Mesodermal cell (in vitro differentiated cells): ENCODE results near the gene MSI2.

Experiments used
- H3K27ac ChIP-seq: 2 replicates; pipeline ENCODE4 v1.7.0; 2013; ENCODE audit warnings: mild to moderate bottlenecking, low read depth, low read length, moderate library complexity; ENCODE audit not compliant: severe bottlenecking
- H3K36me3 ChIP-seq: 2 replicates; pipeline ENCODE4 v1.7.1; 2013; ENCODE audit warnings: mild to moderate bottlenecking, low read length, moderate library complexity; ENCODE audit not compliant: control insufficient read depth, insufficient read depth
- H3K4me1 ChIP-seq: one replicate; pipeline ENCODE4 v1.7.1; 2013; ENCODE audit warnings: mild to moderate bottlenecking, low read length; ENCODE audit not compliant: insufficient read depth, control insufficient read depth, poor library complexity, severe bottlenecking
- H3K4me3 ChIP-seq: 2 replicates; pipeline ENCODE4 v1.7.0; 2013; ENCODE audit warnings: low read length, control low read depth, mild to moderate bottlenecking; ENCODE audit not compliant: insufficient read depth, poor library complexity, severe bottlenecking; ENCODE audit errors: extremely low read depth
- H3K9me3 ChIP-seq: 2 replicates; pipeline ENCODE4 v1.7.1; 2013; ENCODE audit warnings: mild to moderate bottlenecking, low read length, moderate library complexity; ENCODE audit not compliant: control insufficient read depth
- WGBS, 2 experiments: methylation state at CpG; one replicate each; pipeline ENCODE4 v1.1.5; 2013; ENCODE audit warnings: missing lambda C conversion rate in 2 of 2; ENCODE audit not compliant: insufficient coverage in 2 of 2; 5-methylcytosine and 5-hydroxymethylcytosine counted together

MSI2 gene

GRCh38 chr17:57557834-57558681 is 301.7 kb downstream of the MSI2 start:
- 73 to 82% methylated on average over 16 of the region's 22 CpGs for WGBS, 2 experiments
- H3K36me3 ChIP-seq: peaks cover 44% of the 10 kb centered on the region
- H3K9me3 ChIP-seq: no peaks in the 10 kb centered on the region
- peaks cover 52% of the 10 kb centered on the region for H3K4me1 ChIP-seq
- no peak overlapping the region for H3K4me3 ChIP-seq
- H3K27ac ChIP-seq: peak overlapping the region; percentile 41

GRCh38 chr17:57559226-57559625 is 302.9 kb downstream of the MSI2 start:
- whole genome bisulfite sequencing, 2 experiments: 85% methylated on average over 4 of the region's 7 CpGs; no CpG with 5 or more reads in 1 of the 2 experiments
- Histone ChIP-seq H3K4me1 (peaks cover 40% of the 10 kb centered on the region), H3K9me3 (no peaks in the 10 kb centered on the region), H3K27ac (no peak overlapping the region), H3K4me3 (no peak overlapping the region), H3K36me3 (peaks cover 44% of the 10 kb centered on the region)

- Histone ChIP-seq H3K27ac (no peak overlapping the region), H3K4me1 (peaks cover 35% of the 10 kb centered on the region), H3K4me3 (no peak overlapping the region), H3K9me3 (no peaks in the 10 kb centered on the region), H3K36me3 (peaks cover 44% of the 10 kb centered on the region)
- 95 to 99% methylated on average over 10 to 11 of the region's 14 CpGs for WGBS, 2 experiments
These were observed 303.5 kb downstream of the MSI2 start for GRCh38 chr17:57559634-57560318.

- 97% methylated on average over 3 of the region's 4 CpGs; no CpG with 5 or more reads in 1 of the 2 experiments for WGBS, 2 experiments
These were observed 304.0 kb downstream of the MSI2 start for GRCh38 chr17:57560319-57560705.

GRCh38 chr17:57561072-57561861 is 304.9 kb downstream of the MSI2 start:
- Histone ChIP-seq H3K27ac (no peak overlapping the region), H3K36me3 (peaks cover 59% of the 10 kb centered on the region), H3K4me3 (no peak overlapping the region), H3K4me1 (peaks cover 24% of the 10 kb centered on the region), H3K9me3 (no peaks in the 10 kb centered on the region)
- 87 to 98% methylated on average over 8 of the region's 12 CpGs for WGBS, 2 experiments

More at GRCh38 chr17:57560319-57560705, 304.0 kb downstream of the MSI2 start:
- no peak overlapping the region for H3K4me3 ChIP-seq
- no peak overlapping the region for H3K27ac ChIP-seq
- no peaks in the 10 kb centered on the region for H3K9me3 ChIP-seq
- H3K36me3 ChIP-seq: peaks cover 49% of the 10 kb centered on the region
- H3K4me1 ChIP-seq: peaks cover 30% of the 10 kb centered on the region

- Histone ChIP-seq H3K9me3 (no peaks in the 10 kb centered on the region), H3K4me3 (no peak overlapping the region), H3K36me3 (peaks cover 59% of the 10 kb centered on the region), H3K4me1 (peaks cover 18% of the 10 kb centered on the region), H3K27ac (no peak overlapping the region)
- WGBS, 2 experiments: 99 to 100% methylated on average over 3 to 6 of the region's 7 CpGs
These were observed 305.9 kb downstream of the MSI2 start for GRCh38 chr17:57562184-57562698.

- no peak overlapping the region for H3K27ac ChIP-seq
- WGBS, 2 experiments: 92 to 93% methylated on average over 7 to 8 of the region's 8 CpGs
- H3K4me1 ChIP-seq: peaks cover 5% of the 10 kb centered on the region
These were observed 307.6 kb downstream of the MSI2 start for GRCh38 chr17:57563958-57564357.

GRCh38 chr17:57565176-57565575 is 308.9 kb downstream of the MSI2 start:
- no peaks in the 10 kb centered on the region for H3K9me3 ChIP-seq
- H3K27ac ChIP-seq: no peak overlapping the region
- WGBS, 2 experiments: 91 to 96% methylated on average over 6 of the region's 6 CpGs
- H3K36me3 ChIP-seq: peaks cover 51% of the 10 kb centered on the region
- H3K4me3 ChIP-seq: no peak overlapping the region
- H3K4me1 ChIP-seq: peaks cover 5% of the 10 kb centered on the region

More at GRCh38 chr17:57563958-57564357, 307.6 kb downstream of the MSI2 start:
- H3K4me3 ChIP-seq: no peak overlapping the region
- no peaks in the 10 kb centered on the region for H3K9me3 ChIP-seq
- peaks cover 58% of the 10 kb centered on the region for H3K36me3 ChIP-seq

- Histone ChIP-seq H3K4me1 (no peaks in the 10 kb centered on the region), H3K36me3 (peaks cover 40% of the 10 kb centered on the region), H3K27ac (no peak overlapping the region), H3K4me3 (no peak overlapping the region), H3K9me3 (no peaks in the 10 kb centered on the region)
- 96 to 97% methylated on average over 7 to 9 of the region's 9 CpGs for WGBS, 2 experiments
These were observed 310.4 kb downstream of the MSI2 start for GRCh38 chr17:57566721-57567120.

GRCh38 chr17:57567251-57567650 is 310.9 kb downstream of the MSI2 start:
- Histone ChIP-seq H3K36me3 (peaks cover 37% of the 10 kb centered on the region), H3K9me3 (no peaks in the 10 kb centered on the region), H3K27ac (no peak overlapping the region), H3K4me1 (no peaks in the 10 kb centered on the region), H3K4me3 (no peak overlapping the region)
- WGBS, 2 experiments: 89 to 93% methylated on average over 7 of the region's 9 CpGs
